ENCODE measurements around the gene NGB. TPM values are rescaled to one million over a fixed set of nuclear protein-coding genes. Genes with fewer than 3 reads are reported as not detected.
A peak's percentile ranks its signal among the peaks of the same experiment; 100 is the strongest.

NGB gene
- total and polyA plus RNA-seq, 4 donors: 2.6 to 16.3 (median 12.6) TPM

DNA sequence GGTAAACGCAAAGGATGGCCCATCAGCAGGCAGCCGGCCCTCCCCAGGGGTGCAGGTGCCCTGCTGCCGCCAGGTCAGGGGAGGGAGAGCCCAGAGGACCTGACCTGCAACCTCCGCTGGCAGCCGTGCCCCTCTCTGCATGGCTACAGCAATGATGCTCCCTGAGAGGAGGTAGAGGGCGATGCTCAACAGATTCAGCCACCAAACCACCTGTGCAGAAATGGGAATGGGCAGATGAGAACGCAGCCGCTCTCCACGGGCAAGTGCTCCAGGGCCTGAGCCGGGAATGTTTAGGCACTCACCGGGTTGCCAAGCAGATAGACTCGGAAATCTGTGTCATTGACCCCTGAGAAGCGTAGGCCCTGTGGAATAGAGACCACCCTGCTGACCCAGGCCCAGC, 8.7 kb upstream of the NGB start:
- H3K27ac ChIP-seq (ENCODE audit: low read depth, low read length): no peak overlapping the region
- H3K9me3 ChIP-seq (ENCODE audit: control insufficient read depth, insufficient read depth, low read length): no peaks in the 10 kb centered on the region
- no peak for DNase-seq (ENCODE audit: low read depth in 4 of 6, low spot score in 6 of 6)
- no peak overlapping the region for H3K4me3 ChIP-seq (ENCODE audit: low read depth, low read length)
- no peaks in the 10 kb centered on the region for H3K27me3 ChIP-seq (ENCODE audit: control insufficient read depth, insufficient read depth, low read length)
- H3K36me3 ChIP-seq (ENCODE audit: control insufficient read depth, insufficient read depth, low read length): peaks cover 60% of the 10 kb centered on the region
- 94% methylated on average over 13 of the region's 13 CpGs for WGBS (ENCODE audit: insufficient coverage)
- peaks cover 32% of the 10 kb centered on the region for H3K4me1 ChIP-seq (ENCODE audit: control insufficient read depth, insufficient read depth, low read length)

DNA sequence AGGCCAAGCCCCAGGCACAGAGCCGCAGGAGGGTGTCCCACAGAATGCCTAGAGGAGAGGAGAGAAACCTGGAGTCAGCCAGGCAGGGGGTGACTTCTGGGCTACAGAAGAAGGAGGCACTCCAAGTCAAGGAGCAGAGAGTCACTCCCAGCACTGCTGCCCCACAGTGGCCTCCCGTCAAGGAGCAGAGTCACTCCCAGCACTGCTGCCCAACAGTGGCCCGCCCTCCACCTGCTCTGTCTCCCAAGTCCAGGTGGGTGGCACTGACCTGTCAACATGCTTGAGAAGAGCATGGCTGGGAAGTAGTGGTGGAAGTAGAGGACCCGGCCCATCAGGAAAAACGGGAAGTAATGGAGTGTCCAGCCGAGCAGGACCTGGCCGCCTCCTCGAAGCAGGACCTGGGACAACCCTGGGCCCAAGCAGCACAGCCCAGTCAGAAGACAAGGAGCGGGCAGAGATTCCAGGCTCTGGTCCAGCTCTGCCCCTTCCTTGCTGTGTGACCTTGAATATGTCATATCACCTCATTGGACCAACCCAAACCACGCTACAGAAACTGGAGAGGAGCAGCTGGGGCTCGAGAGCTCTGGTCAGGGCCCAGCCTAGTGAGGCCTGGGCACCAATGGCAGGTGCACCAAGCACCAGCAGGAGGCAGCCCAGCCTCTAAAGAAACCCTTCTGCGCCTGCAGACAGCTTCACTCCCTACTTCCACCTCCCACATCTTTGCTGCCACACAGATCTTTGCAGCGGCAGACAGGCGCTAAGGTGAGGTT, 7.6 kb upstream of the NGB start:
- Histone ChIP-seq H3K9me3 (ENCODE audit: control insufficient read depth, insufficient read depth, low read length) (no peaks in the 10 kb centered on the region), H3K27me3 (ENCODE audit: control insufficient read depth, insufficient read depth, low read length) (no peaks in the 10 kb centered on the region), H3K27ac (ENCODE audit: low read depth, low read length) (no peak overlapping the region), H3K4me3 (ENCODE audit: low read depth, low read length) (no peak overlapping the region), H3K4me1 (ENCODE audit: control insufficient read depth, insufficient read depth, low read length) (peaks cover 29% of the 10 kb centered on the region), H3K36me3 (ENCODE audit: control insufficient read depth, insufficient read depth, low read length) (peaks cover 58% of the 10 kb centered on the region)
- WGBS (ENCODE audit: insufficient coverage): 94% methylated on average over 12 of the region's 14 CpGs
- no peak for DNase-seq (ENCODE audit: low read depth in 4 of 6, low spot score in 6 of 6)

DNA sequence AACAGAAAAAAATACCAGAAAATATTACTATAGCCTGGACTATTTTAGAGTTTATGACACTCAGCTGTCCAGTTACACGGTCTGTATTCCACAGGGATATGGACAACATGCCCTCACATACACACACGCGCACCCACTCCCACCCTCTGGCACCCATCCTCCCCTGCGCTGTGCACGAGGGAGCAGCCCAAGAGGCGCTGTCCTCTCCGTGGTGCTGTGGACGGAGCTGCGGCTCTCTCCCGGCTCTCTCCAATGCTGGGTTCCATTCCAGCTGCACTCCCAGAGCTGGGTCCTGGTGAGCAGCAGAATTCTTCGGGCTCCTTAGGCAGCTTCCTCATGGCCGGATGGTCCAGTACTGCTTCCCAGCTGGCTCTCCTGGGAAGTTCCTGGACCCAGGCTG, 6.0 kb upstream of the NGB start:
- H3K9me3 ChIP-seq (ENCODE audit: control insufficient read depth, insufficient read depth, low read length): no peaks in the 10 kb centered on the region
- DNase-seq (ENCODE audit: low read depth in 4 of 6, low spot score in 6 of 6): no peak
- no peak overlapping the region for H3K27ac ChIP-seq (ENCODE audit: low read depth, low read length)
- WGBS (ENCODE audit: insufficient coverage): 90% methylated on average over 12 of the region's 12 CpGs
- peaks cover 58% of the 10 kb centered on the region for H3K36me3 ChIP-seq (ENCODE audit: control insufficient read depth, insufficient read depth, low read length)
- no peak overlapping the region for H3K4me3 ChIP-seq (ENCODE audit: low read depth, low read length)
- H3K4me1 ChIP-seq (ENCODE audit: control insufficient read depth, insufficient read depth, low read length): peaks cover 25% of the 10 kb centered on the region
- H3K27me3 ChIP-seq (ENCODE audit: control insufficient read depth, insufficient read depth, low read length): peaks cover 3% of the 10 kb centered on the region

- H3K27me3 ChIP-seq (ENCODE audit: control insufficient read depth, insufficient read depth, low read length): peaks cover 5% of the 10 kb centered on the region
- H3K27ac ChIP-seq (ENCODE audit: low read depth, low read length): no peak overlapping the region
- H3K36me3 ChIP-seq (ENCODE audit: control insufficient read depth, insufficient read depth, low read length): peaks cover 53% of the 10 kb centered on the region
- no peak overlapping the region for H3K4me3 ChIP-seq (ENCODE audit: low read depth, low read length)
- no peak for DNase-seq (ENCODE audit: low read depth in 4 of 6, low spot score in 6 of 6)
- WGBS (ENCODE audit: insufficient coverage): 80% methylated on average over 10 of the region's 15 CpGs
- H3K4me1 ChIP-seq (ENCODE audit: control insufficient read depth, insufficient read depth, low read length): peaks cover 21% of the 10 kb centered on the region
- no peaks in the 10 kb centered on the region for H3K9me3 ChIP-seq (ENCODE audit: control insufficient read depth, insufficient read depth, low read length)
Measured at GRCh38 chr14:77276295-77276935, 5.4 kb upstream of the NGB start.

- Histone ChIP-seq H3K9me3 (ENCODE audit: control insufficient read depth, insufficient read depth, low read length) (no peaks in the 10 kb centered on the region), H3K4me3 (ENCODE audit: low read depth, low read length) (no peak overlapping the region), H3K27ac (ENCODE audit: low read depth, low read length) (no peak overlapping the region), H3K27me3 (ENCODE audit: control insufficient read depth, insufficient read depth, low read length) (peaks cover 8% of the 10 kb centered on the region), H3K4me1 (ENCODE audit: control insufficient read depth, insufficient read depth, low read length) (peaks cover 24% of the 10 kb centered on the region), H3K36me3 (ENCODE audit: control insufficient read depth, insufficient read depth, low read length) (peaks cover 51% of the 10 kb centered on the region)
- no CpG with 5 or more reads among the region's 8 CpGs for WGBS (ENCODE audit: insufficient coverage)
- peak in 2 of 6 donors; percentile 50 to 78 for DNase-seq (ENCODE audit: low read depth in 4 of 6, low spot score in 6 of 6)
Measured at GRCh38 chr14:77275601-77276017, 4.6 kb upstream of the NGB start.

DNA sequence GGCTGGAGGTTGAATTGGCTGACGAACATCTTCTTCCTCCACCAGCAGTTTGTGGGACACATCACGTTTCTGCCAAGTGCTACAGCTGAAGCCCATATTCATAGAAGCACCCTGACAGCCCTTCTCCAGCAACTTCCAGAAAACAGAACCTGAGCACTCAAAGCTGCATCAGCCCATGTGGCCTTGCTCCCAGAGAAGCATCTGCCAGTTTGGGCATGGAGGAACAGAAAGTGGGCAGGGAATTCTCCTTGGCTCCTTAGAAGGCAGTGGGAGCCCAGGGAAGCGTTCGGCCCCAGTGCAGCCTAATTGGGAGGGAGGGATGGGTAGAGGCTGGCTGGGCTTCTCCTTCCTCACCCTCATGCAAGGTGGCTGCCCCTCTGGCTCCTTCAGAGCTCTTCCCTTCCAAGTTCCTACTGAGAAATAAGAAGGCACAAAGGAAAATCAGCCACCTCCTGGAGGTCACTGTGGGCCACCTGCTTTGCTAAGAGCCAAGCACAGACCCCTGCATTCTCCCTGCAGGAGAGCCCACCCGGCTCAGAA, 4.1 kb upstream of the NGB start:
- H3K4me1 ChIP-seq (ENCODE audit: control insufficient read depth, insufficient read depth, low read length): peaks cover 26% of the 10 kb centered on the region
- peak in 1 of 6 donors; percentile 74 for DNase-seq (ENCODE audit: low read depth in 4 of 6, low spot score in 6 of 6)
- WGBS (ENCODE audit: insufficient coverage): 47% methylated on average over 2 of the region's 5 CpGs

GRCh38 chr14:77273796-77274195, 2.8 kb upstream of the NGB start:
- 80% methylated on average over 4 of the region's 4 CpGs for WGBS (ENCODE audit: insufficient coverage)
- no peak for DNase-seq (ENCODE audit: low read depth in 4 of 6, low spot score in 6 of 6)

More for the DNA sequence above, 4.1 kb upstream of the NGB start:
- peaks cover 12% of the 10 kb centered on the region for H3K27me3 ChIP-seq (ENCODE audit: control insufficient read depth, insufficient read depth, low read length)
- H3K27ac ChIP-seq (ENCODE audit: low read depth, low read length): no peak overlapping the region
- H3K4me3 ChIP-seq (ENCODE audit: low read depth, low read length): no peak overlapping the region
- H3K36me3 ChIP-seq (ENCODE audit: control insufficient read depth, insufficient read depth, low read length): peaks cover 46% of the 10 kb centered on the region
- no peaks in the 10 kb centered on the region for H3K9me3 ChIP-seq (ENCODE audit: control insufficient read depth, insufficient read depth, low read length)

DNA sequence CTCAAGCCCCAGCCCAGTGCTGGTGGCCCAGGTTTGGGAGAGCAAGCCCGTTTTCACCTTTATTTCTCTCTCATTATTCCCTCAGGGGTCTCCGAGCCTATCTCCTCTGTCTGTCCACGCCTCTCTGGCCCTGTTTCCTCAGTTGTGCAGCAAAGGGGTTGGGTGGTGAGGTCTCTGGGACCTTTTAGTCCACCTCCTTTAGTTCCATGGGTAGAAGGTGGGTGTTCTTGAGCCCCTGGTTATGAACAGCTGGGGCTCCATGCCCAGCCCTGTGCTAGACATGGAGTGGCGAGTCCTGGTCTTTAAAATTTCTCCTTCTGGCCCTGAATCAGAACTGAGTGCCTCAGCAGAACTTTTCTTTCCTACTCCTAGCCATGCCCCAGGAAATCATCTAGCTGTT, 1.3 kb upstream of the NGB start:
- Histone ChIP-seq H3K36me3 (ENCODE audit: control insufficient read depth, insufficient read depth, low read length) (peaks cover 18% of the 10 kb centered on the region), H3K27me3 (ENCODE audit: control insufficient read depth, insufficient read depth, low read length) (peaks cover 23% of the 10 kb centered on the region), H3K27ac (ENCODE audit: low read depth, low read length) (no peak overlapping the region), H3K4me1 (ENCODE audit: control insufficient read depth, insufficient read depth, low read length) (peaks cover 27% of the 10 kb centered on the region), H3K9me3 (ENCODE audit: control insufficient read depth, insufficient read depth, low read length) (peaks cover 4% of the 10 kb centered on the region), H3K4me3 (ENCODE audit: low read depth, low read length) (no peak overlapping the region)
- no peak for DNase-seq (ENCODE audit: low read depth in 4 of 6, low spot score in 6 of 6)
- 100% methylated on average over 1 of the region's 4 CpGs for WGBS (ENCODE audit: insufficient coverage)

More at GRCh38 chr14:77273796-77274195, 2.8 kb upstream of the NGB start:
- peaks cover 33% of the 10 kb centered on the region for H3K36me3 ChIP-seq (ENCODE audit: control insufficient read depth, insufficient read depth, low read length)
- no peaks in the 10 kb centered on the region for H3K9me3 ChIP-seq (ENCODE audit: control insufficient read depth, insufficient read depth, low read length)
- peaks cover 21% of the 10 kb centered on the region for H3K27me3 ChIP-seq (ENCODE audit: control insufficient read depth, insufficient read depth, low read length)
- no peak overlapping the region for H3K27ac ChIP-seq (ENCODE audit: low read depth, low read length)
- H3K4me3 ChIP-seq (ENCODE audit: low read depth, low read length): no peak overlapping the region
- peaks cover 27% of the 10 kb centered on the region for H3K4me1 ChIP-seq (ENCODE audit: control insufficient read depth, insufficient read depth, low read length)

- H3K4me1 ChIP-seq (ENCODE audit: control insufficient read depth, insufficient read depth, low read length): peaks cover 25% of the 10 kb centered on the region
- peak in 1 of 6 donors; percentile 26 for DNase-seq (ENCODE audit: low read depth in 4 of 6, low spot score in 6 of 6)
- WGBS (ENCODE audit: insufficient coverage): 2% methylated on average over 84 of the region's 84 CpGs
- H3K4me3 ChIP-seq (ENCODE audit: low read depth, low read length): peak overlapping the region; percentile 5
- no peak overlapping the region for H3K27ac ChIP-seq (ENCODE audit: low read depth, low read length)
- H3K9me3 ChIP-seq (ENCODE audit: control insufficient read depth, insufficient read depth, low read length): peaks cover 4% of the 10 kb centered on the region
- peaks cover 23% of the 10 kb centered on the region for H3K27me3 ChIP-seq (ENCODE audit: control insufficient read depth, insufficient read depth, low read length)
- peaks cover 7% of the 10 kb centered on the region for H3K36me3 ChIP-seq (ENCODE audit: control insufficient read depth, insufficient read depth, low read length)
Measured at GRCh38 chr14:77270361-77271112, 469 bp downstream of the NGB start.
